NCI-H2196 (cell line): Measurements from ENCODE around the gene GNL2.
"Not testable (repeated sequence)": the region's sequence is repeated elsewhere in the genome, so short reads cannot be mapped to it uniquely, and the experiment has no call there.

Experiments
- DNase-seq: peaks from one replicate; lab custom pipeline; 2025; ENCODE audit not compliant: unreplicated experiment; lab: John Stamatoyannopoulos, UW

Gene GNL2

GRCh38 chr1:37609002-37609401, 13.3 kb upstream of the GNL2 start:
- no peak for DNase-seq

GRCh38 chr1:37606481-37607263, 10.9 kb upstream of the GNL2 start:
- no peak for DNase-seq

GRCh38 chr1:37605806-37606474, 10.2 kb upstream of the GNL2 start:
- no peak for DNase-seq

- no peak for DNase-seq
Measured at GRCh38 chr1:37605061-37605650, 9.4 kb upstream of the GNL2 start.

- peak; percentile 29 for DNase-seq
Measured at GRCh38 chr1:37602750-37603694, 7.3 kb upstream of the GNL2 start.

- DNase-seq = no peak
Measured at GRCh38 chr1:37601441-37601840, 5.7 kb upstream of the GNL2 start.

- no peak for DNase-seq
Measured at GRCh38 chr1:37599940-37600339, 4.2 kb upstream of the GNL2 start.

GRCh38 chr1:37596182-37596667, 488 bp upstream of the GNL2 start:
- DNase-seq = no peak

GRCh38 chr1:37593726-37594125, 2.0 kb downstream of the GNL2 start:
- no peak for DNase-seq

GRCh38 chr1:37588939-37589338, 6.8 kb downstream of the GNL2 start:
- DNase-seq = no peak

GRCh38 chr1:37584544-37584943, 11.2 kb downstream of the GNL2 start:
- not testable (repeated sequence) for DNase-seq

- DNase-seq = no peak
Measured at GRCh38 chr1:37575692-37576091, 20.0 kb downstream of the GNL2 start.

GRCh38 chr1:37574834-37575480, 20.8 kb downstream of the GNL2 start:
- no peak for DNase-seq

GRCh38 chr1:37570528-37571334, 25.0 kb downstream of the GNL2 start:
- no peak for DNase-seq

GRCh38 chr1:37567023-37567422, 28.7 kb downstream of the GNL2 start:
- DNase-seq = no peak

GRCh38 chr1:37564892-37565291, 30.8 kb downstream of the GNL2 start:
- DNase-seq = no peak

- no peak for DNase-seq
Measured at GRCh38 chr1:37562984-37563383, 32.8 kb downstream of the GNL2 start.

- DNase-seq = peak; percentile 44
Measured at GRCh38 chr1:37561133-37562132, 34.3 kb downstream of the GNL2 start.
